Activated CD4-positive, alpha-beta T cell treated with anti-CD3 and anti-CD28 coated beads, Interleukin-2, amount 50 U/mL, for 4 hours (primary cell): ENCODE data around the gene RNF8.

Experiments used
- DNase-seq, 2 experiments: peaks; one replicate each; pipeline ENCODE4 v3.0.0-alpha.2; 2020

RNF8 gene

DNA sequence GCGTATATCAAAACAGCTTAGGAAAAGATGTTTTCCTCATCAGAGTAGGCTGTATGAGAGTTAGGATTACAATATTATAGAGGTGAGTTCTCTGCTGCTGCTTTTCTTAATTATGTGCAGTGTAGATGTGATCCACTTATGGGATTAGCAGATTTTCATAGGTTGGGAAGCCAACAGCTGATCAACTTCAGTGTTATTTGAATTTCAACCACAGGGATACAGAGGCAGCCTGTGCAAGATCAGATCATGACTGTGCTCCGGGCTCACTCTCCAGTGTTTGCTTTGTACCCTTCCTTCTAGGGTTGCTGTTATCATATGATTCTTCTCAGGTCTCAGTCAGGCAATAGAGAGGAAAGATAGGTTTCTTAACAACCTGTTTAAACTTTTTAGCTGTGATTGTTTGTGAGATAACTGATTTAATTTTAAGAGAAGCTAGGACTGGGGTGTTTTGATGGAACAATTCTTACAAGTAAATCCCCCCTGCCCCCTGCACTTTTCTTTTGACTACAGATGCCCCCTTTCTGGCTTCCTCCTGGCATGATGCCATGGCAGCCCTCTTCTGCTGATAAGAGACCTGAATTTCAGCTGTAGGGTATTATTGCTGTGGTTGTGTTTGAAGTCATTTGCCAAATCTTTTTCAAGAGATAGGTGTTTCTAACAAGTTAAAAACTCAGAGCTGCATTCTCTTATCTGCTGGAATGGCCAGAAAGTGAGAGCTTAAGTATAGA lies 8.5 kb downstream of the RNF8 start:
- no peak for DNase-seq

DNA sequence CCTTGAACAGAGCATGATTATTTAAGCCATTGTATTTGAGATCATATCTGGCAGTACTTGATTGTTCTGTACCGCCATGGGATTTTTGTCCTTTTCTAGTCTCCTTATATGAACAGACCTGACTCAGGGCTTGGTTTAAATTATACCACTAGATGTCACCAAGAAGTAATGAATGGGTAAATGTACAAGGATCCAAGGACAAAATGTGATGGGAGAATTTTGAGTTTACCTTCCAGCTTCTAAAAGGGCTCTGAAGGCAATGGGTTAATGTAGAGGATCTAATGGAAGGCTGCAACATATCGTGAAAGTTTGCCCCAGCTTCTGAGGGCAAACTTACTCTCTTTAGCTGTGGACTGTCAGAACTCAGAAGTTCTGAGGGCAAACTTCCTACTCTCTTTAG lies 12.0 kb downstream of the RNF8 start:
- no peak for DNase-seq

DNA sequence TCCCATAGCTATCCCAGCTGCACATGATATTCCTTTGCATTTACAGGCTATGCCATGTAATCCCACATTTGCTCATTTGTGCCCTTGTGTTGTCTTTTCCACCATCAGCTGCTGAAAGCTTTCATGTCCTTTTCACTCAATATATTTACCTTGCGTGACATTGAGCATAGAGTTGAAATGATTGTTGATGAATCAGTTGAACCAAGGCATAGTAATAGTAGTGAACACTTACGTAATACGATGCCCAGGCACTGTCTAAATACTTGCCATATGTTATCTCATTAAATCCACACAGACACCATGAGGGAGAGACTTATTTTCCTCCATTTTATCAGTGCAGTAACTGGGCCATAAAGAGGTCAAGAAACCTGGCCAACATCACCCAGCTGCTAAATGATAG lies 13.1 kb downstream of the RNF8 start:
- DNase-seq = no peak

DNA sequence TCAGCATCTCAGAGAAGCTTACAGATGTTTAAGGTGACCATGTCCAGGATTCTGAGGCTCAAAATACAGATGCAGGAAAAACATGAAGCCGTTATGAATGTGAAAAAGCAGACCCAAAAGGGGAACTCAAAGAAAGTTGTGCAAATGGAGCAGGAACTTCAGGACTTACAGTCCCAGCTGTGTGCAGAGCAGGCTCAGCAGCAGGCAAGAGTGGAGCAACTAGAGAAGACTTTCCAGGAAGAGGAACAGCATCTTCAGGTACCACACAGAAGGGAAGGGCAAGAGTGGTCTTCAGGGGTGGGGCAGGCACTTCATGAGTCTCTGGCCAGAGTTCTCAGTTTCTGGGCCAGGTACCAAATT lies 15.2 kb downstream of the RNF8 start:
- no peak for DNase-seq

DNA sequence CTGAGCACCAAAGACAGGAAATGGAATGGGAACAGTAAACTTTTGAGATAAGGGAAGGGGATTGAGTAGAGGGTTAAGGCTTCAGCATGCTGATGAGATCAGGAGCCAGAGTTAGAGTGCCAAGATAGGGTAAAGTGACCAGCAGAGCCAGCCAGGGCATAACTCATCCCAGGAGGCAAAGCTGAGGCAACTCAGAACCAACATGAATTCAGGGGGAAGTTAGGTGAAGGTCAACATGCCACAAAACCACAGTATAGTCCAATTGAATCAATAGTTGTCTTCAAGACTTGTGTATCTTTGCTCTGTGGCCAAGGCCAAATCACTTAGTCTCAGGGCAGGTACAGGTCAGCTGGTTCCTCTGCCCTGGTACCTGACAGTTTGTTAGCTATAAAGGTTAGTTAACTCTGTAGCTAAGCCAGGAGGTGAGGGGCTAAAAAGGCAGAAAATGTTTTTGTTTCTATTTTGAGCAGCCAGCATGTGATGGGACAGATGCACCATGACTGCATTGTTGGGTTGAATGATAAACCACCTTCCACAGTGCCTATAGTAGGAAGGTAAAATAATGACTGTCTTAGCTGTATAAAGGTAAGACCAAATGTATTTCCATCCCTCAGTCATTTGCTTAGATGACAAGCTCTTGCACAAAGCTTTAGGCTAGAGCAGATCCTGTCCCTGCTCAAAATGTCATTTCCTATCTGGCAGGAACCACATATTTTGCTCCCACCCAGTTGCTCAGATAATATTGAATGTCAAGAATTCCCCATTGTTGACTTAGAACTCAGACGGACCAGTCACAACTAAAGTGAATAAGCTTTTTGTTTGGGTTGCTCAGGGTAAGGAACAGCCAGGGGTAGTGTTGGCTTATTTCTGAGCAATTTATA lies 15.8 kb downstream of the RNF8 start:
- no peak for DNase-seq

DNA sequence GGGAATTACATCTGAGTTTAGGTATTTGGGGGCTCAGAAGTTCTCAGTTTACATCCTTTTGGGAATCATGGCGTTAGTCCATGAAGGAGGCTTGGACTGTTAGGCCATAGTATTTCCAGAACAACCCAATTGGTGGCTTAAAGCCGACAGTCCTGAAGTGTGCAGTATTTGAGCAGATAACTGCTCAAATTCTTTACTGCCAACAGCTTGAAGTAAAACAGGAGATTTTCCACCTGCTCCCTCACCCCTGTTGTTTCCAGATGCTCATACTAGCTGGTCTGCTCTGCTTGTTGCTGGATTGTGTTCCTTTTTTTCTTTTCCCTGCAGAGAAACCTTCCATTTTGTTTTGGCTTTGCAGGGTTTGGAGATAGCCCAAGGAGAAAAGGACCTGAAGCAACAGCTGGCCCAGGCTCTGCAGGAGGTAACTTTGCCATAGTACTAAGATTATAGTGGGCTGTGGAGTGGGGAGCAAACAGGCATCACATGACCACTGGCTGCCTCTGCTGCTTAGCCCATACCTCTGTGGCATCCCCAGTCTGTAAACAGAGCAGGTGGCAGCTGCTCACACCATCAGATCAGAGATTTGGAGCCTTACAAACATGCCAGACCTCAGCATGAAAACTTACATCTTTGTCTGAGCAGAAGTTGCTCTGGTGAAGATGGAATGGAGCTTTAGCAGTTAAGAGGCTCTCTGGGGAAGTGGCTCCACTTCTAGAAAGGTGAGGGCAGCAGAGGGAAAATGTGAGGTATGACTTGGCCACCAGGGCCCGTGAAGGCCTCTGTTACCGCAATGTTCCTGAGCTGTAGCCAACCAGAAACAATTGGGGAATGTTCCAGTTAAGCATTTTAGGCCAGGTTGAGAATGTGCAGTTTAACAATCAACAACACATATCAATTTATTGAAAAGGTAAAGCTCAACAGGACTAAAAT lies 17.6 kb downstream of the RNF8 start:
- no peak for DNase-seq

DNA sequence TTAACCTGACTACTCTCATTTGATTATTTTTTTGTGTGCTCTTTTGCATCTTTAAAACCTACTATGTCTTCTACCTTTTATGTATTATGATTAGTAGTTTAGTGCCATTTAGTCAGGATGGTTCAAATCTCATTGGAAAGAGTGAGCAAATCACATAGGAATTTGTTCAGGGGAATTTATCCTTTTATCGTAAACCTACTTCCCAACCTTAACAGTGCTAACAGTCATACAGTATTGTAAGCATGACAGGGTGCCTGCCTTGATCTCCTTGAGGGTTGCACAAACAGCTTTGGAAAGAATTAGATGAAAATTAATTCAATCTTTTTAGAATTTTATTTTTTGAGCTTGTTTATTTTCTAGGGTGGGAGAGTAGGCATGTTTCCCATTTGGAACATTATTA lies 18.3 kb downstream of the RNF8 start:
- no peak for DNase-seq

DNA sequence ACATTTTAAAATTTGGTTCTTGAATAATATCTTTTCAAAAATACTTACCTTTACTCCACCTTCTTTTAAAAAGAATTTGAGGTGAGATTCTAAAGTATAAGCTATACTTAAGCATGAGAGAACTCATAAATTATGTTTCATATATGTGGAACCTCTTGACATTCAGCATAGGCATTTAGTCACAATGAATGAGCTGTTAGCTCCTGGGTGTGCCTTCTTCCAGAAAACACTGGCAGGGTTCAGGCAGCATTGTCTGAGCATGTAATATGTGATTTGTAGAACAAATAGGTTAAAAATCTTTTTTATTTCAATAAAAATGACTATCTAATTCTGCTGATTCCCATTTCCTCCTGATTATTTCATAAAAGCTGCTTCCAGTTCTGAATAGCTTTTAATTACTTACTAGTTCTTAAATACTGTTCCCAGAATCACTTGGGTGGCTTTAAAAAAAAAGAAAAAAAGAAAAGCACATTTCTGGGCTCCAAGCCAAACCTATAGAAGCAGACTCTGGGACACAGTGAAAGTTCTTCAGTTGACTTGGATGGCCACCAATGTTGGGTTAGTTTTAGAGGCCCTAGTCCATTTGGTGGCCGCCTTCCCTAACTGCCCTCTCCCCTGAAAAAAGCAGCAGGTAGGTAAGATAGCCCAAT lies 20.2 kb downstream of the RNF8 start:
- DNase-seq = no peak

DNA sequence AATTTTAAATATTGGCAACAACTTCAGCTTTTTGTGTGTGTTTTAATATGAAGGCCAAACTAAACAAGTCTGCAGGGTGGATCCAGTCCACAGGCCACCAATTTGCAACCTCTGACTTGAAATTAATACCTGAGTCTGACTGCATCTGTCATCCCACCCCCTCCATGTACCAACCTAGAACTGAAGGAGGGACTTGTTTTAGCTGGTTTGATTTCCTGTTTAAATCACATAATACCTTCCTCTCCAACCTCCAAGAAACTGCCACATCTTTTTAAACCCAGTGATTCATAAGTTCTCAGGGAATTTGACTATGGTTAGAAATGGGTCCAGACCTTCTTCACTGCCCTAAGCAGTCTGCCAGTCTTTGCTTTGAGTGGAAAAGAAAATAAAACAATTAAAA lies 21.6 kb downstream of the RNF8 start:
- DNase-seq = no peak

DNA sequence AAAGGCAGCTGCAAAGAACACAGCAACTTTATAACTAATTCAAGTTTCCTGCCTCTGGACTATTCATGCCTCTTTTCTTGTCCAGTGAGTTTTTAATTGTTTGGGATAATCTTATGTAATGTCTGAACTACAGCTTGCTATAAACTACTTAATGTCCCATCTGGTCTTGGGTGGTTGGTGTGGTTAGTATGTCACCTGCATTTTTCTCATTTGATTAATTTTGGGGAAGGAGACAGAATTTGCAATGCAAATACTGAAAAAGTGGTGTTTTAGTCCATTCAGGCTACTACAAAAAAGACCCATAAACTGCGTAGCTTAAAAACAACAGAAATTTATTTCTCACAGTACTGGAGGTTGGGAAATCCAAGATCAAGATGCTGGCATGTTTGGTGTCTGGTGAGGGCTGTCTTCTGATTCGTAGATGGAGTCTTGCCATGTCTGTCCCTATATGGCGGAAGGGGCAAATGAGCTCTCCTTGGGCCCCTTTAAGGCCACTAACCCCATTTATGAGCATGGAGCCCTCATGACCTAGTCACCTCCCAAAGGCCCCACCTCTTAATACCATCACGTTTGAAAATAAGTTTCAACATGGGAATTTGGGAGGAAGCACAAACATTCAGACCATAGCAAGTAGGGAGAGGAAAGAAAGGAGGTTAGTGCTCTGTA lies 22.4 kb downstream of the RNF8 start:
- no peak for DNase-seq

DNA sequence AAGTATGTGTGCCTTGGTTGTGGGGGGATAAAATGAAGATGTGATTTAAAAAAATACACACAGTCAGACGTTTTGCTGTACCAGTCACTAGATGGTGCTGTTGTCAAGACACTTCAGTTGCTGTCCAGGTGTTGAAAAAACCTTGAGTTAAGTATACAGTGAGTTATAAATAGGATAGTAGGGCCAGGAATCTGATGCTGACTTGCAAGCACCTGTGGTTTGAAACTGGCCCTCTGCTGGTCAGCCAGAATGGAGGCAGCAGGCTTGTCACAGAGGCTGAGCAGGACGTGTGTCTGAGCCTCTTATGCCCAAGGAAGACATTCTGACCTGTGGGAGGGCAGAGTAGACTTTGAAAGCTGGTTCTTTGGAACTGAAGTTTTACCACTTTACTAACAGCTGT lies 27.8 kb downstream of the RNF8 start:
- no peak for DNase-seq

DNA sequence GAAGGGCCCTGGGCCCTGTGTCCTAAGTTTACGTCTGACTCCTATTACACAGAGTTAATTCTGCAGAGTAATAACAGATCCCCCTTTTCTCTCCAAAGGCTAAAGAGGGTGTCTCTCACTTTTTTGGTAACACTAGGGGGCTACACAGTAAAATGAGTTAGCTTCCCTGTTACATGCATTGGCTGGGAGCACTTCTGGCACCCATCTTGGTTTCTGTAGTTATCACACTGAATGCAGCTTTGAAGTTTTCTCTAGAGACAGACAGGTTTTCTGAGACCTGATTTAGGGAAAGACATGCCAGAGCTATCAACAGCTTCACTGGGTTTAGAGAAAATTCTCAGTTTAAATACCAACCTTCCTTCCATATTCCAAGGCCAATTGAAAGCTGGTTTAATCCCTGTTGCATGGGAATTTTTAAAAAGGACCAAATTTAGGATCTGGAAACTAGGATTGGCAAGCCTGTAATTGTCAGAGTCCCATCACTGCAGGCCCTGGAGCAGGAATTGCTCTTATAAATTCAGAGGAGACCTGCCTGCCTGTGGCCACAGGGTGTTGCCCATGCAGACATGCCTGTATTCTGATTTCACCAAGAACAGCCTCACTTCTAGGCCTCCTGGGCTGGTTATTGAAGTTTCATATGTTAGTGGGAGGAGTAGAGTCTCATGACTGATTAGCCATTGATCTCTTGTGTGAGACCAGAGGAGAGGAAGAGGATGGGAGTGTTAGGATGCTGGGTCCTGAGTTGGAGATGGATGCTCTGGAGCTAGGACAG lies 29.4 kb downstream of the RNF8 start:
- no peak for DNase-seq

DNA sequence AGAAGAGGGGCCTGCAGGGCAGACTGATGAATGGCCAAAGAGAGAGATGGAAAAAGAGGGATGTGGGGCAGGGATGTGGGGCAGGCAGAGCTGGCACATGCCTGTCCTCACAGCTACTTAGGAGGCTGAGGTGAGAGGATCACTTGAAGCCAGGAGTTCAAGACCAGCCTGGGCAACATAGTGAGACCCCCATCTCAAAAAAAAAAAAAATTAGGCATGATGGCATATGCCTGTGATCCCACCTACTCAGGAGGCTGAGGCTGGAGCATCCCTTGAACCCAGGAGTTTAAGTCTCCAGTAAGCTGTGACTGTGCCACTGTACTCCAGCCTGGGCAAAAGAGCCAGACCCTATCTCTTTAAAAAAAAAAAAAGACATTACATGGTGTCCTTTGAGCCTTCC lies 34.8 kb downstream of the RNF8 start:
- DNase-seq = no peak

DNA sequence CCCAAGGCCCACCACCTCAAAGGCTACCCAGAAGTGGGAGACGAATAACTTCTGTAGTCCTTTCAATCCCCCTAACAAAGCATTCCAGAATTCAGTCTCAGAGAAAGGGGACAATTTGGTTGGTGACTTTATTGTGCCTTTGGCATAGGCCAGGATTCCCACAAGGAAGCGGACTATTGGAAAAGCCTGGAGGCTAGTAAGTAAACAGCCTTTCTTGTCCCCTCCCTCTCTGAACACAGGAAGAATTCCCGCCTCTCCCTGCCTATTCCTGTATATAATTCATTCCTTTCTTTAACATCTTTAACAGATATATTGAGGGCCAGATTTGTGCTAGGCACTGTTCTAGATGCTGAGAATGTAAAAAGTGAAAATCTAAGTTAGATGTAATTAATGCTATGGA lies 36.1 kb downstream of the RNF8 start:
- no peak for DNase-seq

DNA sequence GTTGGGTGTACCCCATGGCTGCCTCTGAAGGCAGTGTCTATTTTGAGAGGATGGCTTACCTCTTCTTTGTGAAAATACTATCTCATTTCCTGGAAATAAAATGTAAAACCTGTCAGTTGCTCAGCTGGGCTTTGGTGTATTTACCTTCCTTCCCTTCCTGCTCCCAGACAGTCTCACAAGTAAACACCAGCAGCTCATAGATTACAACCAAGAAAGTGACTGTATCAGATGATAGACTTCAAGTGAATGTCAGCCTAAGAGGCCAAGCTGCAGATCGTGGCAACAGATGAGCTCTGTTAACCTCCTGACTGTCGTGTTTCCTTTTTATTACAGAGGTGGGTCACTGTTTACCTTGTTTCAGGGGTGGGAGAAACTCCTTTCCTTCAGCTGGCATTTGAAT lies 37.3 kb downstream of the RNF8 start:
- no peak for DNase-seq

DNA sequence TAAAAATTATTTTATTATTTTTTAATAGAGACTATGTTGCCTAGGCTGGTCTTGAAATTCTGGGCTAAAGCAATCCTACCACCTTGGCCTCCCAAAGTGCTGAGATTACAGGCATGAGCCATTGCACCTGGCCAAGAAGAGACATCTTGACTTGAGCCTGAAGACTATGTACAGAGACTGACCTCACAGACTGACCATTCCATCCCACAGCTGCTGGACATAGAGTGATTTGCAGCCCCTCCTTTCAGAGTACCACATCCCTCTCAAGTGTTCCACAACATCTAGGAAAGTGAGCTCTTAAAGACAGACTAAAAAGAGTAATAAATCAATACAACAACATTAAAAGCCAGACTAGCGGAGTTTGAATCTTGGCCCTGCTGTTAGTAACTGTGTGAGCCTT lies 39.0 kb downstream of the RNF8 start:
- no peak for DNase-seq

DNA sequence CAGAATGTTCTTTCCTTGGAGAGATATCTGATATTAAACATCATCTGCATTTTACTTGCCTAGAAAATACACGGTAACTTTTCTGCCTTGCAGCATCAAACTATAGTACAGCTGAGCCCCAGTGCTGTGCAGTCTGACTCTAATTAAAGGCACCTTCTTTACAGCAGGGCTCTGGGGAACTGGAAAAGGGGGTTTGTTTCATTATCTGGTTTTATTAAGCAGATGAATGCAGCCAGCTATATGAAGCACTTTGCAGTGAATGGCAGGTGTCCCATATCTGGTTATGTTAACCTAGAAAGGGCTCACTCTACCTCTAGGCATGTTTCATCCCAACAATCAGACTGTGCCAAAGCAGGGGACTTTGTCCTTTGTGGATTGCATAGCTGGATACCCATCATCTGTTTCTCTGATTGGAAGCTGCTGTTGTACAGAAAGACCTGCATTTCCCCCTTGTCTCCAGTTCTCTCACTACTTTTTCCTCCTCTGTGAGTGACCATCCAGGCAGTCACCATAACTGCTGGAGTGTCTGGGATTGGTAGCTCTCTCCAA lies 39.7 kb downstream of the RNF8 start:
- no peak for DNase-seq

DNA sequence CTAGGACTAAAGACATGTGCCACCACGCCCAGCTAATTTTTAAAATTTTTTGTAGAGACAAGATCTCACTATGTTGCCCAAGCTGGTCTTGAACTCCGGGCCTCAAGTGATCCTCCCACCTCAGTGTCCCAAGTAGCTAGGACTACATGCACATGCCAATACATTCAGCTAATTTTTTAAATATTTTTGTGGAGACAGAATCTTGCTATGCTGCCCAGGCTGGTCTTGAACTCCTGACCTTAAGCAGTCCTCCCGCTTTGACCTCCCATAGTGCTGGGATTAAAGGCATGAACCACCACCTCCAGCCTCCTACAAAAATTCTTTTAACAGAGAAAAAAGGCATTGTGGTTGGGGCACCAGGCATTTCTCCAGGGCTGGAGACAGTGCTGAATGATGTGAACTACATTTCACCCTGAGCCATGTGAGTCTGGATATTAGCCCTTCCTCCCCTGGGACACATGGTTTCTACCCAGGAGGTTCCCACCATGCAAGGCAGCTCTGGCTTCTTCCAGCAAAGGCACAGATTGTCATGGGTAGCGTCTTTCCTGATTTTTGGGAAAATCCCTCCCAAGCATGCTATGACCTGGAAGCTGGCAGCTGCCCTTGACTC lies 42.9 kb downstream of the RNF8 start:
- DNase-seq = no peak

DNA sequence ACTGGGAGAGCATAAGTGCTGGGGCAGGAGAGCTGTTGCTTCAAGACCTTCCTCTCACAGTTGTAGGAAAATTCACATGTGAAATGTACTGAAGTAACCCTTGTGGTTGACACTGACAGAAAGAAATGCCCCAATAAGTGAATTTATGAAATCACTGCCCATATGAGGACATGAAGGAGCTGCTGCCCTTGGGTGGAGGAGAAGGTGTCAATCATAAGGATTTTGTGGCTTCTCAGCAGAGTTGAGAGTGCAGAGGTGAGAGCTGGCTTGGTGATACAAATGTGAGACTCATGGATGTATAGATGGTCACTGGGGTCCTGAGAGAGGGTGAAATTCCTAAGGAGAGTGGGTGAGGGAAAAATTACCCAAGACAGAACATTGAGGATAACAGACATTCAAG lies 45.3 kb downstream of the RNF8 start:
- DNase-seq = no peak

DNA sequence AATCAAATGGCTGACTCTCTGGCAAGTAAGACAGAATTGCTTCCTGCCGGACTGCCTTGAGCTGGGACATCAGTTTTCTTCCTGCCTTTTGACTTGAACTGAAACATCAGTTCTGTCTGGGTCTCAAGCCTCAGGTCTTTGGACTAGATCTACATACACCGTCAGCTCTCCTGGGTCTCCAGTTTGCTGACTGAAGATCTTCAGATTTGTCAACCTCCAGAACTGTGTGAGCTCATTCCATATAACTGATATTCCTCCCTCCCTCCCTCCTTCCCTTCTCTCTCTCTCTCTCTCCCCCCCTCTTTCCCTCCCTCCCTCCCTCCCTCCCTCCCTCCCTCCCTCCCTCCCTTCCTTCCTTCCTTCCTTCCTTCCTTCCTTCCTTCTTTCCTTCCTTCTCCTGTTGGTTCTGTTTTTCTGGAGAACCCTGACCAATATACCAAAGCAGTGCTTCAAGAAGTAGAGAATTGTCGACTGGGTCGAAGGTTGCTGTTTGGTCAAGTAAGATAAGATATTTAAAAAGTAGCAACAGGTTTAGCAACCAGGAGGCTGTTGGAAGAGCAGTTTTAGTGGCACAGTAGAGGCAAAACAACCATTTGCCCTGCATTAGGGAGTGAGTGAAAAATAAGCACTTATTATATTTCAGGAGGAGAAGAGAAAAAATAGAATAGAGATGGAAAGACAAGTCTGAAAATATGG lies 46.2 kb downstream of the RNF8 start:
- DNase-seq = no peak
